Small intestine (tissue), 7 donors: ENCODE measurements around the gene LMNTD2. TPM values are rescaled to one million over a fixed set of nuclear protein-coding genes. Genes with fewer than 3 reads are reported as not detected.

Experiments used
- DNase-seq, 2 donors: peaks; one replicate each; pipeline versions ENCODE4 v3.0.0 to v3.0.0-alpha.2; 2013
- FAIRE-seq: peaks from 2 replicates; lab custom pipeline; 2012; peaks lifted over from hg19 to GRCh38; lab: Jason Lieb, UNC
- H3K27ac ChIP-seq, 3 donors: one replicate each; pipeline ENCODE4 v1.5.1; 2013; ENCODE audit warnings: low read length in 2 of 3, mild to moderate bottlenecking in 2 of 3, control low read depth in 1 of 3, inconsistent platforms in 1 of 3, low read depth in 1 of 3, moderate library complexity in 1 of 3
- H3K27me3 ChIP-seq, 3 donors: one replicate each; pipeline ENCODE4 v1.6.1; 2013; ENCODE audit warnings: low read length in 3 of 3, inconsistent platforms in 1 of 3; ENCODE audit not compliant: control insufficient read depth in 3 of 3, insufficient read depth in 3 of 3
- H3K36me3 ChIP-seq, 3 donors: one replicate each; pipeline ENCODE4 v1.6.1; 2013; ENCODE audit warnings: low read length in 3 of 3, inconsistent platforms in 1 of 3, low read depth in 1 of 3, mild to moderate bottlenecking in 1 of 3, moderate library complexity in 1 of 3; ENCODE audit not compliant: control insufficient read depth in 3 of 3, insufficient read depth in 2 of 3
- H3K4me1 ChIP-seq, 3 donors: one replicate each; pipeline ENCODE4 v1.6.1; 2013; ENCODE audit warnings: low read length in 2 of 3, inconsistent platforms in 1 of 3, low read depth in 1 of 3, mild to moderate bottlenecking in 1 of 3, moderate library complexity in 1 of 3; ENCODE audit not compliant: control insufficient read depth in 3 of 3, insufficient read depth in 2 of 3
- H3K4me3 ChIP-seq, 3 donors: one replicate each; pipeline ENCODE4 v1.5.1; 2013; ENCODE audit warnings: low read length in 3 of 3, control low read depth in 1 of 3, inconsistent platforms in 1 of 3, low read depth in 1 of 3, mild to moderate bottlenecking in 1 of 3, moderate library complexity in 1 of 3
- H3K9me3 ChIP-seq, 2 donors: one replicate each; pipeline ENCODE4 v1.6.1; 2013; ENCODE audit warnings: low read depth in 1 of 2, low read length in 1 of 2; ENCODE audit not compliant: control insufficient read depth in 2 of 2, insufficient read depth in 1 of 2
- WGBS, 3 donors: extraction: QIAGEN DNeasy Blood & Tissue Kit; methylation state at CpG; one replicate each; pipeline ENCODE4 v1.1.7; 2013; 5-methylcytosine and 5-hydroxymethylcytosine counted together
- polyA plus RNA-seq, 4 donors: library from polyadenylated mRNA; stranded (reverse) in 3 of 4; unstranded in 1 of 4; fragments of 200-250 nt in 3 of 4; fragments of 120-200 nt in 1 of 4; gene quantifications; one replicate each; pipeline versions ENCODE4 v1.2.1 to v1.2.3, GENCODE V29; 2013
- donor health status: healthy with polysubstance abuse.
- donor health status: control.
- donor health status: control.
- donor health status: Bipolar disorder and iron deficiency.
- donor health status: healthy.

Gene LMNTD2
- polyA plus RNA-seq, 4 donors, result 4.7 to 26.4 (median 11.9) TPM

- Histone ChIP-seq H3K27me3 (peaks cover 0 to 10% (median 0%) of the 10 kb centered on the region in 3 donors), H3K36me3 (peaks cover 3 to 53% (median 10%) of the 10 kb centered on the region in 3 donors), H3K9me3 (no peaks in the 10 kb centered on the region), H3K4me3 (no peak overlapping the region), H3K4me1 (peaks cover 0 to 18% (median 4%) of the 10 kb centered on the region in 3 donors), H3K27ac (no peak overlapping the region)
- no peak for DNase-seq
- no peak for FAIRE-seq
- WGBS, 3 donors, result 88 to 94% (median 91%) methylated on average over 22 to 23 of the region's 23 CpGs
Observed at GRCh38 chr11:532527-532985, 28.0 kb downstream of the LMNTD2 start.

- Histone ChIP-seq H3K9me3 (no peaks in the 10 kb centered on the region), H3K27me3 (peaks cover 0 to 5% (median 0%) of the 10 kb centered on the region in 3 donors), H3K4me3 (no peak overlapping the region), H3K36me3 (peaks cover 3 to 53% (median 10%) of the 10 kb centered on the region in 3 donors), H3K4me1 (peaks cover 0 to 13% (median 4%) of the 10 kb centered on the region in 3 donors), H3K27ac (no peak overlapping the region)
- 87 to 95% (median 88%) methylated on average over 15 to 18 of the region's 18 CpGs for WGBS, 3 donors
- FAIRE-seq (no peak), DNase-seq (no peak)
Observed at GRCh38 chr11:531919-532526, 28.5 kb downstream of the LMNTD2 start.

GRCh38 chr11:530960-531831 lies 29.3 kb downstream of the LMNTD2 start:
- peaks cover 3 to 53% (median 10%) of the 10 kb centered on the region in 3 donors for H3K36me3 ChIP-seq
- no peak for DNase-seq
- 89 to 91% (median 91%) methylated on average over 25 to 28 of the region's 28 CpGs for WGBS, 3 donors

GRCh38 chr11:529728-530411 lies 30.7 kb downstream of the LMNTD2 start:
- 74 to 83% (median 79%) methylated on average over 17 to 18 of the region's 18 CpGs for WGBS, 3 donors
- H3K4me1 ChIP-seq, result peaks cover 0 to 4% (median 0%) of the 10 kb centered on the region in 3 donors
- no peak overlapping the region for H3K4me3 ChIP-seq
- no peaks in the 10 kb centered on the region for H3K27me3 ChIP-seq
- no peak overlapping the region for H3K27ac ChIP-seq
- FAIRE-seq, result no peak
- DNase-seq, result no peak
- peaks cover 3 to 53% (median 10%) of the 10 kb centered on the region in 3 donors for H3K36me3 ChIP-seq
- H3K9me3 ChIP-seq, result no peaks in the 10 kb centered on the region

More at GRCh38 chr11:530960-531831, 29.3 kb downstream of the LMNTD2 start:
- Histone ChIP-seq H3K27me3 (no peaks in the 10 kb centered on the region), H3K9me3 (no peaks in the 10 kb centered on the region), H3K4me3 (no peak overlapping the region), H3K4me1 (peaks cover 0 to 6% (median 0%) of the 10 kb centered on the region in 3 donors), H3K27ac (no peak overlapping the region)
- FAIRE-seq, result no peak

- Histone ChIP-seq H3K4me1 (no peaks in the 10 kb centered on the region), H3K36me3 (peaks cover 3 to 49% (median 10%) of the 10 kb centered on the region in 3 donors), H3K4me3 (no peak overlapping the region), H3K9me3 (no peaks in the 10 kb centered on the region), H3K27me3 (no peaks in the 10 kb centered on the region), H3K27ac (no peak overlapping the region)
- FAIRE-seq, result no peak
- 60 to 75% (median 74%) methylated on average over 28 to 29 of the region's 29 CpGs for WGBS, 3 donors
- no peak for DNase-seq
Observed at GRCh38 chr11:528815-529727, 31.5 kb downstream of the LMNTD2 start.

- Histone ChIP-seq H3K36me3 (peaks cover 3 to 42% (median 7%) of the 10 kb centered on the region in 3 donors), H3K4me1 (no peaks in the 10 kb centered on the region), H3K4me3 (no peak overlapping the region), H3K27me3 (no peaks in the 10 kb centered on the region), H3K9me3 (no peaks in the 10 kb centered on the region), H3K27ac (no peak overlapping the region)
- DNase-seq, result no peak
- FAIRE-seq, result no peak
- WGBS, 3 donors, result 82 to 84% (median 83%) methylated on average over 30 of the region's 30 CpGs
Observed at GRCh38 chr11:528166-528814, 32.2 kb downstream of the LMNTD2 start.

GRCh38 chr11:526192-526591 lies 34.3 kb downstream of the LMNTD2 start:
- H3K4me1 ChIP-seq, result no peaks in the 10 kb centered on the region
- no peaks in the 10 kb centered on the region for H3K27me3 ChIP-seq
- no peak for FAIRE-seq
- H3K9me3 ChIP-seq, result peaks cover 0 to 3% of the 10 kb centered on the region in 2 donors
- DNase-seq, result no peak
- no peak overlapping the region for H3K4me3 ChIP-seq
- peaks cover 0 to 21% (median 0%) of the 10 kb centered on the region in 3 donors for H3K36me3 ChIP-seq
- H3K27ac ChIP-seq, result no peak overlapping the region
- 45 to 77% (median 68%) methylated on average over 17 of the region's 17 CpGs for WGBS, 3 donors
